SU-DHL-6 (cell line): Measurements from ENCODE around the gene CPED1.

Source experiments
- EZH2phosphoT487 ChIP-seq: fragments of 200-600 bp; sonication (generic), shearing (Covaris generic); conservative IDR thresholded peaks from 2 replicates; pipeline ENCODE4 v1.6.1; 2018; ENCODE audit warnings: mild to moderate bottlenecking, antibody characterized with exemption, low read length, moderate library complexity, mixed read lengths
- TF ChIP-seq, protein P1 (sequence below): fragments of 200-600 bp; sonication (generic); IDR thresholded peaks from one replicate; pipeline ENCODE4 v1.5.1; 2017; ENCODE audit warnings: antibody characterized with exemption, mild to moderate bottlenecking, low read length, moderate library complexity; ENCODE audit not compliant: insufficient read depth, poor library complexity, severe bottlenecking

DNA sequence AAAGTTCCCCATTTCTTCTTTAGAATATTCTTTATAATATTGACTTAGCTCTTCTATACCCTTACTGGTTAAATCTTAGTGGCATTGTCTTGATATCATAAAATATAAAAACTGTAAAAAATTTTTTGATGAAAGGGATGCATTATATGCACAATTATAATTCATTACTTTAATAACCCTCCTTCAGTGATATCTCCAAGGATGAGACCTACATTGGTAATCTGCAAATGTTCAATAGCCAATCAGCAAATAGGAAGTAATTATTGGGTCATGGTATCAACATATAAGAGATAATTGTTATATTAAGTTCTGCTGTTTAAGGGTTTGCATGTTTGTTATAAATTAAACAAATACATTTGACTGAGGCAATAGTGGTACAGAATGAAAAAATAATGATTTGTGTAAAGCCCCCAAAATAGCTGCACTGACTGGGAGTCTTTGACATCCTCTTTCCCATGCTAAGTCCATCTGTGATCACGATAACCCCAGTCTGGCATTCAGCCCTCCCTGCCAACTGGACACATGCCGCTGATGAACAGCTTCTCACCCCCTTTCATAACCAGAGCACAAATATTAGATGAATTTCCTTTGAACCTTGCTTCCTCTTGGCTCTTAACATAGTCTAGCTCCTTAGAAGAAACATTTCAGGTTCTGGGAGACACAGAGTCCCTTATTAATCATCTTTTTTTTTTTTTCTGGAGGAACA, 169.5 kb downstream of the CPED1 start:
- TF ChIP-seq, protein P1, sequence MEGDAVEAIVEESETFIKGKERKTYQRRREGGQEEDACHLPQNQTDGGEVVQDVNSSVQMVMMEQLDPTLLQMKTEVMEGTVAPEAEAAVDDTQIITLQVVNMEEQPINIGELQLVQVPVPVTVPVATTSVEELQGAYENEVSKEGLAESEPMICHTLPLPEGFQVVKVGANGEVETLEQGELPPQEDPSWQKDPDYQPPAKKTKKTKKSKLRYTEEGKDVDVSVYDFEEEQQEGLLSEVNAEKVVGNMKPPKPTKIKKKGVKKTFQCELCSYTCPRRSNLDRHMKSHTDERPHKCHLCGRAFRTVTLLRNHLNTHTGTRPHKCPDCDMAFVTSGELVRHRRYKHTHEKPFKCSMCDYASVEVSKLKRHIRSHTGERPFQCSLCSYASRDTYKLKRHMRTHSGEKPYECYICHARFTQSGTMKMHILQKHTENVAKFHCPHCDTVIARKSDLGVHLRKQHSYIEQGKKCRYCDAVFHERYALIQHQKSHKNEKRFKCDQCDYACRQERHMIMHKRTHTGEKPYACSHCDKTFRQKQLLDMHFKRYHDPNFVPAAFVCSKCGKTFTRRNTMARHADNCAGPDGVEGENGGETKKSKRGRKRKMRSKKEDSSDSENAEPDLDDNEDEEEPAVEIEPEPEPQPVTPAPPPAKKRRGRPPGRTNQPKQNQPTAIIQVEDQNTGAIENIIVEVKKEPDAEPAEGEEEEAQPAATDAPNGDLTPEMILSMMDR = no peak
- no peak for TF ChIP-seq EZH2phosphoT487
